NCI-H2196 treated with DMSO at 0.1 percent for 48 hours (cell line): ENCODE results near the gene NXF1.
"Not testable (repeated sequence)": the region's sequence is repeated elsewhere in the genome, so short reads cannot be mapped to it uniquely, and the experiment has no call there.

Experiments used
- DNase-seq: peaks from one replicate; lab custom pipeline; 2025; ENCODE audit not compliant: unreplicated experiment; lab: John Stamatoyannopoulos, UW

Gene NXF1

GRCh38 chr11:62832336-62833234 is 27.3 kb upstream of the NXF1 start, which contains the start of gene TEX54:
Gene TEX54, minus strand, starts transcription at chr11:62832841.
- no peak for DNase-seq

GRCh38 chr11:62831520-62832335 is 26.5 kb upstream of the NXF1 start, which contains the start of gene STX5:
Gene STX5, minus strand, starts transcription at chr11:62832051. Its CDS starts 808 bp downstream, at chr11:62831243.
- DNase-seq, result peak; percentile 98

GRCh38 chr11:62830904-62831519 is 25.8 kb upstream of the NXF1 start:
- DNase-seq, result no peak

- DNase-seq, result not testable (repeated sequence)
Measured at GRCh38 chr11:62828130-62828529, 22.9 kb upstream of the NXF1 start.

GRCh38 chr11:62823677-62824076 is 18.4 kb upstream of the NXF1 start:
- no peak for DNase-seq

GRCh38 chr11:62817129-62817528 is 11.9 kb upstream of the NXF1 start:
- no peak for DNase-seq

- no peak for DNase-seq
Measured at GRCh38 chr11:62816557-62816956, 11.3 kb upstream of the NXF1 start.

- DNase-seq, result no peak
Measured at GRCh38 chr11:62811659-62812058, 6.4 kb upstream of the NXF1 start.

GRCh38 chr11:62810748-62811147 is 5.5 kb upstream of the NXF1 start:
- no peak for DNase-seq

- DNase-seq, result no peak
Measured at GRCh38 chr11:62806611-62807121, 1.4 kb upstream of the NXF1 start.

GRCh38 chr11:62805961-62806441 is 761 bp upstream of the NXF1 start:
- no peak for DNase-seq

- no peak for DNase-seq
Measured at GRCh38 chr11:62804310-62805075, 747 bp downstream of the NXF1 start.

- DNase-seq, result no peak
Measured at GRCh38 chr11:62801071-62801470, 4.2 kb downstream of the NXF1 start.

GRCh38 chr11:62799486-62799885 is 5.8 kb downstream of the NXF1 start:
- DNase-seq, result no peak

- DNase-seq, result no peak
Measured at GRCh38 chr11:62796281-62796680, 9.0 kb downstream of the NXF1 start.

- DNase-seq, result no peak
Measured at GRCh38 chr11:62794201-62794775, 11.0 kb downstream of the NXF1 start.

GRCh38 chr11:62792202-62792575 is 13.1 kb downstream of the NXF1 start:
- DNase-seq, result no peak

- peak; percentile 80 for DNase-seq
Measured at GRCh38 chr11:62791501-62792201, 13.6 kb downstream of the NXF1 start, which contains the start of gene TMEM223. Gene TMEM223, minus strand, starts transcription at chr11:62792006. Its CDS starts 12 bp downstream, at chr11:62791994.

GRCh38 chr11:62789576-62789975 is 15.7 kb downstream of the NXF1 start:
- DNase-seq, result no peak
